H1 (cell line): ENCODE results near the gene TSC2. TPM values are rescaled to one million over a fixed set of nuclear protein-coding genes. Genes with fewer than 3 reads are reported as not detected.
"Not testable (repeated sequence)": the region's sequence is repeated elsewhere in the genome, so short reads cannot be mapped to it uniquely, and the experiment has no call there.

Source experiments
- CTCF ChIA-PET: fragments of 300-600 bp; sonication (Branson Sonifier 250); formaldehyde crosslinking; loops from one replicate; lab custom pipeline; 2021; ENCODE audit not compliant: partially characterized antibody; lab: Charles Lee
- POLR2A ChIA-PET: fragments of 300-600 bp; sonication (Branson Sonifier 250); formaldehyde crosslinking; loops from one replicate; lab custom pipeline; 2021; ENCODE audit warnings: inconsistent platforms; ENCODE audit not compliant: partially characterized antibody; lab: Charles Lee
- DNase-seq, 2 experiments: peaks; one replicate each; pipeline versions ENCODE4 v3.0.0 to v3.0.0-alpha.2; 2010 to 2022; ENCODE audit warnings: low spot score in 2 of 2, low read depth in 1 of 2, mixed read lengths in 1 of 2
- FAIRE-seq: peaks from 2 replicates; lab custom pipeline; 2011; peaks lifted over from hg19 to GRCh38; lab: Jason Lieb, UNC
- H2AFZ ChIP-seq: 2 replicates; pipeline ENCODE4 v1.8.1; 2012; ENCODE audit warnings: low read length, inconsistent platforms
- H2AK5ac ChIP-seq: 2 replicates; pipeline ENCODE4 v1.6.1; 2013; ENCODE audit warnings: low read depth, low read length
- H2BK120ac ChIP-seq: replicated peaks from 2 replicates; pipeline ENCODE3; 2013; ENCODE audit warnings: low read depth, low read length, inconsistent platforms
- H2BK12ac ChIP-seq: 2 replicates; pipeline ENCODE4 v1.6.1; 2013; ENCODE audit warnings: low read depth, low read length
- H2BK15ac ChIP-seq: 2 replicates; pipeline ENCODE4 v1.6.1; 2013; ENCODE audit warnings: low read length
- H2BK20ac ChIP-seq: 2 replicates; pipeline ENCODE4 v1.6.1; 2013; ENCODE audit warnings: low read length
- H2BK5ac ChIP-seq: 2 replicates; pipeline ENCODE4 v1.6.1; 2013; ENCODE audit warnings: low read depth, low read length
- H3K14ac ChIP-seq: 2 replicates; pipeline ENCODE4 v1.6.1; 2013; ENCODE audit warnings: inconsistent platforms; ENCODE audit not compliant: insufficient read length
- H3K18ac ChIP-seq: 2 replicates; pipeline ENCODE4 v1.6.1; 2013; ENCODE audit warnings: low read length; ENCODE audit errors: extremely low read depth
- H3K23ac ChIP-seq: 2 replicates; pipeline ENCODE4 v1.6.1; 2013; ENCODE audit warnings: inconsistent platforms; ENCODE audit not compliant: insufficient read length
- H3K23me2 ChIP-seq: 2 replicates; pipeline ENCODE4 v1.6.1; 2013; ENCODE audit warnings: low read depth, low read length
- H3K27ac ChIP-seq: 2 replicates; pipeline ENCODE4 v1.6.1; 2011; ENCODE audit warnings: low read depth, low read length, inconsistent platforms
- H3K27me3 ChIP-seq, 4 experiments: replicated peaks in 1 of 4; 1 replicate in 1 of 4; 2 replicates in 3 of 4; pipeline versions ENCODE4 v1.6.1 to v1.8.1; 2011 to 2013; ENCODE audit warnings: low read length in 3 of 4, mild to moderate bottlenecking in 3 of 4, inconsistent platforms in 2 of 4, mixed read lengths in 2 of 4, moderate library complexity in 1 of 4; ENCODE audit not compliant: control insufficient read depth in 3 of 4, insufficient read depth in 3 of 4; ENCODE audit errors: extremely low read depth in 1 of 4
- H3K36me3 ChIP-seq, 4 experiments: 2 replicates each; pipeline versions ENCODE4 v1.6.1 to v1.8.1; 2011 to 2013; ENCODE audit warnings: mild to moderate bottlenecking in 4 of 4, low read length in 3 of 4, moderate library complexity in 2 of 4, control low read depth in 1 of 4, inconsistent platforms in 1 of 4; ENCODE audit not compliant: insufficient read depth in 4 of 4, control insufficient read depth in 2 of 4
- H3K4ac ChIP-seq: replicated peaks from 2 replicates; pipeline ENCODE3; 2013; ENCODE audit warnings: low read length, low read depth, mixed read lengths, inconsistent platforms; ENCODE audit not compliant: insufficient read length
- H3K4me1 ChIP-seq, 4 experiments: replicated peaks in 1 of 4; 1 replicate in 1 of 4; 2 replicates in 3 of 4; pipeline versions ENCODE4 v1.6.1 to v1.8.1; 2011 to 2013; ENCODE audit warnings: low read length in 3 of 4, inconsistent platforms in 2 of 4, mixed read lengths in 1 of 4; ENCODE audit not compliant: insufficient read depth in 4 of 4, control insufficient read depth in 3 of 4
- H3K4me2 ChIP-seq, 2 experiments: 2 replicates each; pipeline versions ENCODE4 v1.6.1 to v1.8.1; 2011 to 2013; ENCODE audit warnings: low read depth in 2 of 2, low read length in 2 of 2, control low read depth in 1 of 2, inconsistent platforms in 1 of 2, mild to moderate bottlenecking in 1 of 2; ENCODE audit not compliant: insufficient read depth in 1 of 2
- H3K4me3 ChIP-seq, 4 experiments: fragments of 200-600, 300-600 bp in 1 of 4; sonication (generic), shearing (Covaris generic), sonication (Bioruptor Twin) in 1 of 4; 2 replicates each; pipeline versions ENCODE4 v1.5.1 to v1.8.1; 2011 to 2016; ENCODE audit warnings: low read length in 4 of 4, low read depth in 3 of 4, control low read depth in 2 of 4, inconsistent platforms in 2 of 4, mild to moderate bottlenecking in 2 of 4, mixed read lengths in 1 of 4, moderate library complexity in 1 of 4; ENCODE audit not compliant: insufficient read depth in 2 of 4; ENCODE audit errors: extremely low read depth in 1 of 4
- H3K56ac ChIP-seq: replicated peaks from 2 replicates; pipeline ENCODE3; 2013; ENCODE audit warnings: low read depth, mild to moderate bottlenecking, mixed read lengths, low read length, inconsistent platforms; ENCODE audit not compliant: insufficient read length
- H3K79me1 ChIP-seq: 2 replicates; pipeline ENCODE4 v1.6.1; 2013; ENCODE audit warnings: low read depth, low read length, control low read depth
- H3K79me2 ChIP-seq, 2 experiments: 2 replicates each; pipeline versions ENCODE4 v1.6.1 to v1.8.1; 2012 to 2013; ENCODE audit warnings: low read length in 2 of 2, mild to moderate bottlenecking in 2 of 2, inconsistent platforms in 1 of 2; ENCODE audit not compliant: insufficient read depth in 2 of 2, control insufficient read depth in 1 of 2
- H3K9ac ChIP-seq, 4 experiments: replicated peaks in 1 of 4; 1 replicate in 1 of 4; 2 replicates in 3 of 4; pipeline versions ENCODE4 v1.6.1 to v1.8.1; 2011 to 2013; ENCODE audit warnings: low read depth in 3 of 4, low read length in 3 of 4, control low read depth in 2 of 4, mild to moderate bottlenecking in 2 of 4, moderate library complexity in 2 of 4, inconsistent platforms in 1 of 4; ENCODE audit errors: extremely low read depth in 1 of 4
- H3K9me3 ChIP-seq, 2 experiments: 2 replicates each; pipeline versions ENCODE4 v1.6.1 to v1.8.1; 2012 to 2013; ENCODE audit warnings: mild to moderate bottlenecking in 2 of 2, moderate library complexity in 2 of 2, control low read depth in 1 of 2, inconsistent platforms in 1 of 2, low read depth in 1 of 2, low read length in 1 of 2, mixed read lengths in 1 of 2; ENCODE audit not compliant: insufficient read depth in 2 of 2
- H4K20me1 ChIP-seq, 2 experiments: replicated peaks in 1 of 2; 2 replicates each; pipeline versions ENCODE3 to v1.8.1; 2011 to 2013; ENCODE audit warnings: inconsistent platforms in 2 of 2, low read length in 2 of 2, mild to moderate bottlenecking in 1 of 2; ENCODE audit not compliant: insufficient read depth in 2 of 2, control insufficient read depth in 1 of 2
- H4K5ac ChIP-seq: 2 replicates; pipeline ENCODE4 v1.6.1; 2013; ENCODE audit warnings: low read length, low read depth, mixed read lengths, inconsistent platforms; ENCODE audit not compliant: insufficient read length
- H4K8ac ChIP-seq: 2 replicates; pipeline ENCODE4 v1.8.0; 2013; ENCODE audit warnings: mild to moderate bottlenecking, moderate library complexity, low read length, inconsistent platforms; ENCODE audit not compliant: insufficient read depth; ENCODE audit errors: extremely low read depth
- H4K91ac ChIP-seq: replicated peaks from 2 replicates; pipeline ENCODE3; 2013; ENCODE audit warnings: low read length, mixed read lengths, inconsistent platforms; ENCODE audit not compliant: insufficient read length
- WGBS, 2 experiments: shearing (Covaris generic) in 1 of 2; methylation state at CpG; one replicate each; pipeline versions ENCODE4 v1.1.6 to v1.1.7; 2013 to 2015; ENCODE audit warnings: low lambda C conversion rate in 2 of 2, mixed read lengths in 2 of 2, inconsistent platforms in 1 of 2, low coverage in 1 of 2, missing lambda C conversion rate in 1 of 2; ENCODE audit not compliant: insufficient replicate concordance in 2 of 2, insufficient coverage in 1 of 2, insufficient read length in 1 of 2; ENCODE audit errors: extremely low coverage in 1 of 2, missing lambda C conversion rate in 1 of 2; 5-methylcytosine and 5-hydroxymethylcytosine counted together
- polyA plus RNA-seq, 7 experiments: library from polyadenylated mRNA; depleted of rRNA in 3 of 7; stranded (reverse) in 5 of 7; unstranded in 2 of 7; fragments of >200 nt in 5 of 7; fragments of 200-250 nt in 2 of 7; gene quantifications; 1 replicate in 5 of 7; 2 replicates in 1 of 7; 4 replicates in 1 of 7; pipeline versions ENCODE4 v1.2.1 to v1.2.3, GENCODE V29; 2011 to 2013; ENCODE audit warnings: missing spikeins in 2 of 7, mixed read lengths in 2 of 7
- total RNA-seq: library from RNA; stranded (reverse); fragmentation: NEBNext Ultra II Directional; extraction: Animal tissue kit (Norgen Biotek cat#: 25700); gene quantifications from 2 replicates; pipeline ENCODE4 v1.2.1, GENCODE V29; 2021

TSC2 gene
- total and polyA plus RNA-seq, 2 of the 8 experiments (the other 6 are each of a cell fraction or from before 2014, with no cell fraction given) = 65.9 to 96.6 TPM

GRCh38 chr16:2124377-2124693 is 76.5 kb downstream of the TSC2 start:
- H3K14ac ChIP-seq, H3K27me3 ChIP-seq, DNase-seq, H3K23ac ChIP-seq, FAIRE-seq, H4K8ac ChIP-seq, H4K5ac ChIP-seq, H4K91ac ChIP-seq, H2BK12ac ChIP-seq, H3K36me3 ChIP-seq, H3K4ac ChIP-seq, H3K79me1 ChIP-seq, H4K20me1 ChIP-seq, H2BK20ac ChIP-seq, H3K9me3 ChIP-seq, H3K9ac ChIP-seq, H2AK5ac ChIP-seq, H3K23me2 ChIP-seq, H3K4me3 ChIP-seq, H2AFZ ChIP-seq, H2BK5ac ChIP-seq, H3K56ac ChIP-seq, H3K18ac ChIP-seq, H2BK15ac ChIP-seq, H2BK120ac ChIP-seq: not testable (repeated sequence)
- CTCF ChIA-PET = interaction anchor here (0.7 to 1.2 kb wide), 3 partner anchors 52 to 112 kb away, joined by 3 read pairs; no protein-coding TSS in a partner anchor
- Histone ChIP-seq H3K79me2 (peaks cover 0 to 26% of the 10 kb centered on the region in 2 experiments; a peak in 3 of 4 replicates), H3K4me1 (peaks cover 0 to 23% (median 14%) of the 10 kb centered on the region in 4 experiments; a peak in 6 of 7 replicates), H3K4me2 (0 out of 4 replicates have a peak overlapping the region, but pooled peaks of 1 of the 2 experiments have one; percentile 44), H3K27ac (peak overlapping the region; percentile 40; the same call in 1 of the 2 replicates)
- 87% methylated on average over 7 of the region's 11 CpGs; no CpG with 5 or more reads in 1 of the 2 experiments for WGBS, 2 experiments
- POLR2A ChIA-PET = interaction anchor here (0.7 to 1.4 kb wide), 2 partner anchors 31 to 36 kb away, joined by 3 to 5 read pairs; partner anchors contain the start of gene TRAF7
